ENCODE data around the gene PARP2. TPM values are rescaled to one million over a fixed set of nuclear protein-coding genes. Genes with fewer than 3 reads are reported as not detected.

PARP2 gene
- total and polyA plus RNA-seq, 9 of the 15 experiments (the other 6 are each of a cell fraction or from before 2014, with no cell fraction given) = 19.7 to 50.5 (median 29.9) TPM

DNA sequence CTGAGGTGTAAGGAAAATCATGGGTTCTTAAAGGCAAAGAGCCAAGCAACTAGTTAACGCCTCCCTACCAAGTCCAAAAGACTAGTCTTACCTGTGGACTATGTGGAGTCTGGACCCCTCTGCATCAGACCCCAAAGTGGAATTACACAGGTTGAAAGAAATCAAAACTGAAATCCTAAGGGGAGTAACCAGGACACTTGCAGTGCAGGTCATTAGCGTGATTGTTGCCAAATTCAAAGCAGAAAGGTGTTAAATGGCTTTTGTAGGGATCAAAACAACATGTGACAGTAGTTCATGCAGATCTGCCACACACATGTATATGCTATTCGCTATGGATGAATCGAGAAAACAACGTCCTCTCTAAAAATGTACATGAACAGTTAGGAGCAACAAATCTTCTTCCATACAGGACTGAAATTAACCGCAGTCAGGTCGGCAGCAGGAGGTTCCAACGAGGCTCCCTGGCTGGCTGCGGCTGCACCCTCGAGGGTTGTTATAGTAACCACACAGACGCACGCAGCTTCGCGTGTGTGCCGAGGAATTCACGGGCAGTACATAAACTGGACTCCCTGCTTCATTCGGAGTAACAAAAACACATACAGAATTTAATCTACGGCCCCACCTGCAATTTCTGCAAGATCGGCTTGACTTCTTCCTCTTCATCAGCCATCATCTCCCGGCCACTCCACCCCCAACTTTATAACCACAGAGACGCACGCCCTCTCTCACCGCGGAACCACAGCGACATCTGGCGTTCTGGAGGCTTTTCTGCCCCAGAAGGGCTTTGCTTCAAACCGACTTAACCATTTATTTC is 38.0 kb upstream of the PARP2 start, which contains the start of gene TTC5 (continued):
- TF ChIP-seq, protein P1, sequence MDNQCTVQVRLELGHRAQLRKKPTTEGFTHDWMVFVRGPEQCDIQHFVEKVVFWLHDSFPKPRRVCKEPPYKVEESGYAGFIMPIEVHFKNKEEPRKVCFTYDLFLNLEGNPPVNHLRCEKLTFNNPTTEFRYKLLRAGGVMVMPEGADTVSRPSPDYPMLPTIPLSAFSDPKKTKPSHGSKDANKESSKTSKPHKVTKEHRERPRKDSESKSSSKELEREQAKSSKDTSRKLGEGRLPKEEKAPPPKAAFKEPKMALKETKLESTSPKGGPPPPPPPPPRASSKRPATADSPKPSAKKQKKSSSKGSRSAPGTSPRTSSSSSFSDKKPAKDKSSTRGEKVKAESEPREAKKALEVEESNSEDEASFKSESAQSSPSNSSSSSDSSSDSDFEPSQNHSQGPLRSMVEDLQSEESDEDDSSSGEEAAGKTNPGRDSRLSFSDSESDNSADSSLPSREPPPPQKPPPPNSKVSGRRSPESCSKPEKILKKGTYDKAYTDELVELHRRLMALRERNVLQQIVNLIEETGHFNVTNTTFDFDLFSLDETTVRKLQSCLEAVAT (IDR thresholded peaks at IDR 0.05) = peak in 1 of 2 experiments; percentile 70; a peak in 1 of 4 replicates
- no peak for TF ChIP-seq SRSF7 (optimal IDR thresholded peaks at IDR 0.05; ENCODE audit: low read depth, low read length)
- TF ChIP-seq KDM1A (IDR thresholded peaks at IDR 0.05) = no peak; a peak in 2 of 4 replicates
- no peak for TF ChIP-seq GTF2E2 (tag; IDR thresholded peaks at IDR 0.05)
- peak; percentile 79 to 83; a peak in 2 of 4 replicates for TF ChIP-seq SIN3A (IDR thresholded peaks at IDR 0.05; ENCODE audit: borderline replicate concordance in 2 of 2, control insufficient read depth in 1 of 2, low read depth in 2 of 2, low read length in 2 of 2)
- TF ChIP-seq, protein P2, sequence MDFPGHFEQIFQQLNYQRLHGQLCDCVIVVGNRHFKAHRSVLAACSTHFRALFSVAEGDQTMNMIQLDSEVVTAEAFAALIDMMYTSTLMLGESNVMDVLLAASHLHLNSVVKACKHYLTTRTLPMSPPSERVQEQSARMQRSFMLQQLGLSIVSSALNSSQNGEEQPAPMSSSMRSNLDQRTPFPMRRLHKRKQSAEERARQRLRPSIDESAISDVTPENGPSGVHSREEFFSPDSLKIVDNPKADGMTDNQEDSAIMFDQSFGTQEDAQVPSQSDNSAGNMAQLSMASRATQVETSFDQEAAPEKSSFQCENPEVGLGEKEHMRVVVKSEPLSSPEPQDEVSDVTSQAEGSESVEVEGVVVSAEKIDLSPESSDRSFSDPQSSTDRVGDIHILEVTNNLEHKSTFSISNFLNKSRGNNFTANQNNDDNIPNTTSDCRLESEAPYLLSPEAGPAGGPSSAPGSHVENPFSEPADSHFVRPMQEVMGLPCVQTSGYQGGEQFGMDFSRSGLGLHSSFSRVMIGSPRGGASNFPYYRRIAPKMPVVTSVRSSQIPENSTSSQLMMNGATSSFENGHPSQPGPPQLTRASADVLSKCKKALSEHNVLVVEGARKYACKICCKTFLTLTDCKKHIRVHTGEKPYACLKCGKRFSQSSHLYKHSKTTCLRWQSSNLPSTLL (IDR thresholded peaks at IDR 0.05) = no peak
- no peak for TF ChIP-seq ZZZ3 (IDR thresholded peaks at IDR 0.05)
- TF ChIP-seq ZNF584 (CRISPR knock-in tag; IDR thresholded peaks at IDR 0.05; ENCODE audit: low read depth) = no peak
- TF ChIP-seq, protein P3, sequence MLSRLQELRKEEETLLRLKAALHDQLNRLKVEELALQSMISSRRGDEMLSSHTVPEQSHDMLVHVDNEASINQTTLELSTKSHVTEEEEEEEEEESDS (CRISPR knock-in tag; IDR thresholded peaks at IDR 0.05) = no peak
- TF ChIP-seq ZNF184 (CRISPR knock-in tag; IDR thresholded peaks at IDR 0.05) = no peak
- TF ChIP-seq, protein P4, sequence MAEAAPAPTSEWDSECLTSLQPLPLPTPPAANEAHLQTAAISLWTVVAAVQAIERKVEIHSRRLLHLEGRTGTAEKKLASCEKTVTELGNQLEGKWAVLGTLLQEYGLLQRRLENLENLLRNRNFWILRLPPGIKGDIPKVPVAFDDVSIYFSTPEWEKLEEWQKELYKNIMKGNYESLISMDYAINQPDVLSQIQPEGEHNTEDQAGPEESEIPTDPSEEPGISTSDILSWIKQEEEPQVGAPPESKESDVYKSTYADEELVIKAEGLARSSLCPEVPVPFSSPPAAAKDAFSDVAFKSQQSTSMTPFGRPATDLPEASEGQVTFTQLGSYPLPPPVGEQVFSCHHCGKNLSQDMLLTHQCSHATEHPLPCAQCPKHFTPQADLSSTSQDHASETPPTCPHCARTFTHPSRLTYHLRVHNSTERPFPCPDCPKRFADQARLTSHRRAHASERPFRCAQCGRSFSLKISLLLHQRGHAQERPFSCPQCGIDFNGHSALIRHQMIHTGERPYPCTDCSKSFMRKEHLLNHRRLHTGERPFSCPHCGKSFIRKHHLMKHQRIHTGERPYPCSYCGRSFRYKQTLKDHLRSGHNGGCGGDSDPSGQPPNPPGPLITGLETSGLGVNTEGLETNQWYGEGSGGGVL (CRISPR knock-in tag; IDR thresholded peaks at IDR 0.05) = no peak
- TF ChIP-seq ZNF224 (CRISPR knock-in tag; IDR thresholded peaks at IDR 0.05) = no peak
- TF ChIP-seq, protein P5, sequence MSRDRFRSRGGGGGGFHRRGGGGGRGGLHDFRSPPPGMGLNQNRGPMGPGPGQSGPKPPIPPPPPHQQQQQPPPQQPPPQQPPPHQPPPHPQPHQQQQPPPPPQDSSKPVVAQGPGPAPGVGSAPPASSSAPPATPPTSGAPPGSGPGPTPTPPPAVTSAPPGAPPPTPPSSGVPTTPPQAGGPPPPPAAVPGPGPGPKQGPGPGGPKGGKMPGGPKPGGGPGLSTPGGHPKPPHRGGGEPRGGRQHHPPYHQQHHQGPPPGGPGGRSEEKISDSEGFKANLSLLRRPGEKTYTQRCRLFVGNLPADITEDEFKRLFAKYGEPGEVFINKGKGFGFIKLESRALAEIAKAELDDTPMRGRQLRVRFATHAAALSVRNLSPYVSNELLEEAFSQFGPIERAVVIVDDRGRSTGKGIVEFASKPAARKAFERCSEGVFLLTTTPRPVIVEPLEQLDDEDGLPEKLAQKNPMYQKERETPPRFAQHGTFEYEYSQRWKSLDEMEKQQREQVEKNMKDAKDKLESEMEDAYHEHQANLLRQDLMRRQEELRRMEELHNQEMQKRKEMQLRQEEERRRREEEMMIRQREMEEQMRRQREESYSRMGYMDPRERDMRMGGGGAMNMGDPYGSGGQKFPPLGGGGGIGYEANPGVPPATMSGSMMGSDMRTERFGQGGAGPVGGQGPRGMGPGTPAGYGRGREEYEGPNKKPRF (IDR thresholded peaks at IDR 0.05; ENCODE audit: low read depth, low read length) = no peak
- TF ChIP-seq TCF7 (IDR thresholded peaks at IDR 0.05; ENCODE audit: borderline replicate concordance) = no peak
- TF ChIP-seq THRAP3 (IDR thresholded peaks at IDR 0.05; ENCODE audit: borderline replicate concordance) = no peak
- TF ChIP-seq HDAC6 (IDR thresholded peaks at IDR 0.05; ENCODE audit: low read depth, low read length) = no peak
- TF ChIP-seq, protein P6, sequence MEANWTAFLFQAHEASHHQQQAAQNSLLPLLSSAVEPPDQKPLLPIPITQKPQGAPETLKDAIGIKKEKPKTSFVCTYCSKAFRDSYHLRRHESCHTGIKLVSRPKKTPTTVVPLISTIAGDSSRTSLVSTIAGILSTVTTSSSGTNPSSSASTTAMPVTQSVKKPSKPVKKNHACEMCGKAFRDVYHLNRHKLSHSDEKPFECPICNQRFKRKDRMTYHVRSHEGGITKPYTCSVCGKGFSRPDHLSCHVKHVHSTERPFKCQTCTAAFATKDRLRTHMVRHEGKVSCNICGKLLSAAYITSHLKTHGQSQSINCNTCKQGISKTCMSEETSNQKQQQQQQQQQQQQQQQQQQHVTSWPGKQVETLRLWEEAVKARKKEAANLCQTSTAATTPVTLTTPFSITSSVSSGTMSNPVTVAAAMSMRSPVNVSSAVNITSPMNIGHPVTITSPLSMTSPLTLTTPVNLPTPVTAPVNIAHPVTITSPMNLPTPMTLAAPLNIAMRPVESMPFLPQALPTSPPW (CRISPR knock-in tag; IDR thresholded peaks at IDR 0.05) = 0 out of 2 replicates have a peak, but pooled peaks have one; percentile 20

Data from K562 (cell line).